Activated CD4-positive, alpha-beta memory T cell treated with anti-CD3 and anti-CD28 coated beads for 36 hours (primary cell): ENCODE results near the gene ALKBH7. TPM values are rescaled to one million over a fixed set of nuclear protein-coding genes. Genes with fewer than 3 reads are reported as not detected.
A peak's percentile ranks its signal among the peaks of the same experiment; 100 is the strongest.

Experiments
- CTCF ChIA-PET: fragments of 350-600 bp; sonication (Branson Sonifier 250); formaldehyde crosslinking; loops from one replicate; lab custom pipeline; 2021; ENCODE audit warnings: antibody characterized with exemption, inconsistent platforms; lab: Charles Lee
- POLR2A ChIA-PET: fragments of 350-600 bp; sonication (Branson Sonifier 250); formaldehyde crosslinking; loops from one replicate; lab custom pipeline; 2021; ENCODE audit warnings: antibody characterized with exemption; lab: Charles Lee
- DNase-seq: peaks from one replicate; pipeline ENCODE4 v3.0.0-alpha.2; 2020
- H3K27ac Mint-ChIP-seq: one replicate; pipeline ENCODE4 v1.8.0; 2021; ENCODE audit warnings: mixed read lengths
- H3K27me3 Mint-ChIP-seq: one replicate; pipeline ENCODE4 v1.8.0; 2021; ENCODE audit warnings: mixed read lengths
- H3K36me3 Mint-ChIP-seq: one replicate; pipeline ENCODE4 v1.8.0; 2021; ENCODE audit warnings: mixed read lengths
- H3K4me1 Mint-ChIP-seq: one replicate; pipeline ENCODE4 v1.8.0; 2021; ENCODE audit warnings: low read depth, mixed read lengths
- H3K4me3 Mint-ChIP-seq: one replicate; pipeline ENCODE4 v1.8.0; 2021; ENCODE audit warnings: mild to moderate bottlenecking, mixed read lengths
- H3K9me3 Mint-ChIP-seq: one replicate; pipeline ENCODE4 v1.8.0; 2021; ENCODE audit warnings: mixed read lengths
- intact Hi-C: fragments of 100-400 bp; cut with micrococcal nuclease; formaldehyde crosslinking; loops from one replicate; pipeline ENCODE4 v1.15.1; 2023
- total RNA-seq, 2 experiments: library from RNA; stranded (reverse); gene quantifications; one replicate each; pipeline ENCODE4 v1.2.3, GENCODE V29; 2021

ALKBH7 gene
- total RNA-seq, 2 experiments from 2014 or later: 57.6 to 58.5 TPM

DNA sequence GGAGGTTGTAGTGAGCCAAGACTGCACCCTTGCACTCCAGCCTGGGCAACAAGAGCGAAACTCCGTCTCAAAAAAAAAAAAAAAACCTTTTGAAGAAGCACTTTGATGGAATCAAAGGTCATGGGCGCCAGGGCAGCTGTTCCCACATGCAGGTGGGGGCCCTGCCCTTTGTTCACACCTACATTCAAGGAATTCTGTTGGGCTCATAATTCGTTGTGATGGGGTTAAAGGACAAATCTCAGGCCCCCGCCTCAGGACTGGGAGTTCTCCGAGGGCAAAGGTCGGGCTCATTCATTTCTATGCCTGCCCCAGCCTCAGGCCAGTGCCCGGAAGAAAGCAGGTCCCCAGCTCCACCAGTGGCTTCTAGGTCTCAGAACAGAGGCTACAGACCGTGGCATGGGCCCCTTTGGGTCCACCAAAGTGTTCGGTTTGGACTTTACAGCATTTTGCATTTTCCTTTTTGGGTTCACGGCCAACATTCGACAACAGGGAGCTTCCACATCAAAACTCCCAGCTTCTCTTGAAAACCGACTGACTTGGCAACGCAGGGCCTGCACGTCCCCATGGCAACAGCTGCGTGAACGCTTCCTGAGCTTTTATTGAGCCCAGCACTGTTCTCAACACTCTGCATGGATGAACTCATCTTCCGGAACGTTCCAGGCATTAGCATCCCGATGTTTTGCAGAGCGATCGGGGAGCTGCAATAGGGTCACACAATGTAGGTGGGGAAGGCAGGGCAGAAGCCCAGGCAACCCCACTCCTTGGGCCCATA lies 30.4 kb downstream of the ALKBH7 start:
- H3K27ac Mint-ChIP-seq: no peak overlapping the region
- H3K9me3 Mint-ChIP-seq: no peaks in the 10 kb centered on the region
- no peak overlapping the region for H3K4me3 Mint-ChIP-seq
- H3K4me1 Mint-ChIP-seq: no peaks in the 10 kb centered on the region
- H3K36me3 Mint-ChIP-seq: no peaks in the 10 kb centered on the region
- no peaks in the 10 kb centered on the region for H3K27me3 Mint-ChIP-seq
- no peak for DNase-seq
- intact Hi-C loops: no loop called here
- ChIA-PET POLR2A (interaction anchor here (0.6 kb wide), 1 partner anchor 286 kb away, joined by 3 read pairs; no protein-coding TSS in a partner anchor), CTCF (no interaction called here)

DNA sequence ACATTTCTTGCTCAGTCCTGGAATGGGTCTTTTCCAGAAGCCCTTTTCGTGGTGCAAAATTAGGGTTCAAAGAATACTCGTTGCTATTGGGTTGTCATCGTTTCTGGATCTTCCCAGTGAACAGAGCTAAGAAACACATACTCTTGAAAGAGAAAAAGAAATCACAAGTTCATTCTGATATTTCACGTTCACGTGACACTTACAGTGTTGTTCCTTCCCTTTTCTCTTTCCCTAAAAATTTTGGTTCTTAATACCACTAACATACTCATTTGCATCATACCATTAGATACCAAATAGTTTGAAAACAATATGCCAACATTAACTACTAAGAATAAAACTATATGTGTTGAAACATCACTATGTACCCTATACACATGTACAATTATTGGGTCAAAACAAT lies 33.8 kb downstream of the ALKBH7 start:
- H3K36me3 Mint-ChIP-seq: no peaks in the 10 kb centered on the region
- CTCF ChIA-PET: no interaction called here
- DNase-seq: no peak
- no peak overlapping the region for H3K27ac Mint-ChIP-seq
- POLR2A ChIA-PET: no interaction called here
- H3K9me3 Mint-ChIP-seq: no peaks in the 10 kb centered on the region
- H3K27me3 Mint-ChIP-seq: no peaks in the 10 kb centered on the region
- H3K4me3 Mint-ChIP-seq: no peak overlapping the region
- intact Hi-C loops: no loop called here
- H3K4me1 Mint-ChIP-seq: no peaks in the 10 kb centered on the region

DNA sequence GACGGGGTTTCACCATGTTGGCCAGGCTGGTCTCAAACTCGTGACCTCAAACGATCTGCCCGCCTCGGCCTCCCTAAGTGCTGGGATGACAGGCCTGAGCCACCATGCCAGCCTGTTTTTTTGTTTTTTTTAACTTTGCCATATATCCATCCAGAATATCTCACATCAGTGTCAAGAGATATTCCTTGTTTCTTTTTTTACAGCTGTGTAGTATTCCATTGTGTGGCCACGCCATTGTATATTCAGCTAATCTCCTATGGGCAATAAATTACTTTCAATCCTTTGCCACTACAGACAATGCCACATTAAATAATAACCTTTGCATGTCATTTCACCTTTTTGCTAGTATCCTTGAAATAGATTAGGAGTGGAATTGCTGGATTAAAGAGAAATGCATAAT lies 36.8 kb downstream of the ALKBH7 start:
- CTCF ChIA-PET: no interaction called here
- no peaks in the 10 kb centered on the region for H3K4me1 Mint-ChIP-seq
- H3K27me3 Mint-ChIP-seq: no peaks in the 10 kb centered on the region
- DNase-seq: no peak
- intact Hi-C loops: no loop called here
- H3K27ac Mint-ChIP-seq: no peak overlapping the region
- no peak overlapping the region for H3K4me3 Mint-ChIP-seq
- POLR2A ChIA-PET: no interaction called here
- peaks cover 8% of the 10 kb centered on the region for H3K36me3 Mint-ChIP-seq
- no peaks in the 10 kb centered on the region for H3K9me3 Mint-ChIP-seq

DNA sequence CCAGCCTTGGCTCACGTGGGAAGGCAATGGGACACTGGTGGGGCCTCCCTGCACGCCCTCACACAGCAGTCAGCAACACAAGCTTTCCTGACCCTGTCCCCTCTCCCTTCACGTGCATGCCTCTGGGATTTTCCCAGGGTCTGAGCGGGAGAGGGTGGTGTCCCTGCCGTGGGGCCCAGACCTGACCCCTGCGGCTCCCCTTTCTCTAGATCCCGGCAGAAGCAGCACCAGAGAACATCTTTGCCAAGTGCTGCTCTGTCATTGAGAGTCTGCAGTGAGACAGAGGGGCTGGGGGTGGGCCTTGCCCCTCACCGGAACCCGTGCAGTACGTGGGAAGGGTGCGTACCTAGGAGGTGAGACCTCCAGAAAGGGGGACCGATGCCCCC lies 39.5 kb downstream of the ALKBH7 start:
- intact Hi-C loops: no loop called here
- Mint-ChIP-seq H3K9me3 (no peaks in the 10 kb centered on the region), H3K27me3 (no peaks in the 10 kb centered on the region), H3K4me3 (no peak overlapping the region), H3K4me1 (no peaks in the 10 kb centered on the region), H3K27ac (no peak overlapping the region), H3K36me3 (peaks cover 26% of the 10 kb centered on the region)
- CTCF ChIA-PET: interaction anchor here (1.4 to 1.8 kb wide), 3 partner anchors 14 to 194 kb away, joined by 3 to 5 read pairs (median 3); no protein-coding TSS in a partner anchor
- POLR2A ChIA-PET: interaction anchor here (1.0 kb wide), 1 partner anchor 13 kb away, joined by 3 read pairs; the partner anchor contains the start of gene KHSRP
- DNase-seq: no peak

DNA sequence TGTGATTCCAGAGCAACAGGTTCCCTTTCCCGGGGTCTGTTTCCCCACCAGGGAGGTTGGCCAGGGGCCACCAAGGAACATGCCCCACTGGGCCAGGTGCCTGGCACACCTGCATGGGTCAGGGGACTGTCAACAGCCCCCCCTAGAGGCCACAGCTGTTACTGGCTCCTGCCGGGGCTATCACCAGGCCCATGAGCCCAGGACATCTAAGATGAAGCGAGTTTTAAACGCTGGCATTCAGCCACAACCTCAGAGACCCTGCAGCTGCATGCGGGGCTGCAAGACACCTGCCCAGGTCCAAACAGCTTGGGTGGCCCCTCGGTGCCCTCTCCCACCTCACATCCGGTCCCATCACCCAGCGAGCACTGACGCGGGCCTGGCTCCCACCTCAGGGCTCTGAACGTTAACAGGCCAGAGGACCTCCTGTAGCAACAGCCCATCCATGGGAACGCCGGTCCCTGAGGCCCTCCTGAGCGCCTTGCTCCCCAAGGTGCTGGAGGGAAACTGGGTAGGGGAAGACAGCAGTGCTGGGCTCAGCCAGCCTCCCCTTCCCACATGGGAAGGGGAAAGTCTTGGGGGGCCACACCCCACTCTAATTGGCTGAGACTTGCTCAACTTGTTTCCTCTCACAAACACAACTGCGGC lies 40.0 kb downstream of the ALKBH7 start:
- Mint-ChIP-seq H3K9me3 (no peaks in the 10 kb centered on the region), H3K27me3 (no peaks in the 10 kb centered on the region), H3K36me3 (peaks cover 29% of the 10 kb centered on the region), H3K27ac (no peak overlapping the region), H3K4me1 (no peaks in the 10 kb centered on the region), H3K4me3 (no peak overlapping the region)
- ChIA-PET CTCF (interaction anchor here (0.6 to 1.8 kb wide), 4 partner anchors 12 to 104 kb away, joined by 3 to 5 read pairs (median 3); partner anchors contain the start of gene KHSRP), POLR2A (interaction anchor here (1.0 kb wide), 1 partner anchor 12 kb away, joined by 3 read pairs; the partner anchor contains the start of gene KHSRP)
- intact Hi-C loops: no loop called here
- DNase-seq: peak; percentile 67

DNA sequence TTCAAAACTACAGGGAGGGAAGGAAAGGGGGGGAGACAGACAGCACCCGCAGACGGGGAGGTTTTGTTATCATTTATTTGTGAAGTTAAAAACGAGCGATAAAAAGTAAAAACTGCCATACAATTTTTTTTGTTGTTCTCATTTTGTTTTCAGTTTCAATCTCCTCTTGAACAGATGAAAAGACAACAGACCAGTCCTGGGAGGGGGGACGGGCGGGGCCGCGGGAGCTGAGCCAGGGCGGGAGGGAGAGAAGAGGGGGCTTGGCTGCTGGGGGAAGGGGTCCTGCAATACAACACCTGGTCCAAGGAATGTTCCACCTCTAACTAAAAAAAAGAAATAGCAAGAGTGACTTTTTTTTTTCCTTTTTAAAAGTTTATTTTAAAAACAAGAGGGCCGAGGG lies 40.7 kb downstream of the ALKBH7 start:
- Mint-ChIP-seq H3K9me3 (no peaks in the 10 kb centered on the region), H3K4me1 (no peaks in the 10 kb centered on the region), H3K4me3 (no peak overlapping the region), H3K27ac (no peak overlapping the region), H3K27me3 (no peaks in the 10 kb centered on the region), H3K36me3 (peaks cover 31% of the 10 kb centered on the region)
- no peak for DNase-seq
- intact Hi-C loops: no loop called here
- ChIA-PET CTCF (interaction anchor here (1.4 kb wide), 1 partner anchor 103 kb away, joined by 3 read pairs; no protein-coding TSS in a partner anchor), POLR2A (no interaction called here)

DNA sequence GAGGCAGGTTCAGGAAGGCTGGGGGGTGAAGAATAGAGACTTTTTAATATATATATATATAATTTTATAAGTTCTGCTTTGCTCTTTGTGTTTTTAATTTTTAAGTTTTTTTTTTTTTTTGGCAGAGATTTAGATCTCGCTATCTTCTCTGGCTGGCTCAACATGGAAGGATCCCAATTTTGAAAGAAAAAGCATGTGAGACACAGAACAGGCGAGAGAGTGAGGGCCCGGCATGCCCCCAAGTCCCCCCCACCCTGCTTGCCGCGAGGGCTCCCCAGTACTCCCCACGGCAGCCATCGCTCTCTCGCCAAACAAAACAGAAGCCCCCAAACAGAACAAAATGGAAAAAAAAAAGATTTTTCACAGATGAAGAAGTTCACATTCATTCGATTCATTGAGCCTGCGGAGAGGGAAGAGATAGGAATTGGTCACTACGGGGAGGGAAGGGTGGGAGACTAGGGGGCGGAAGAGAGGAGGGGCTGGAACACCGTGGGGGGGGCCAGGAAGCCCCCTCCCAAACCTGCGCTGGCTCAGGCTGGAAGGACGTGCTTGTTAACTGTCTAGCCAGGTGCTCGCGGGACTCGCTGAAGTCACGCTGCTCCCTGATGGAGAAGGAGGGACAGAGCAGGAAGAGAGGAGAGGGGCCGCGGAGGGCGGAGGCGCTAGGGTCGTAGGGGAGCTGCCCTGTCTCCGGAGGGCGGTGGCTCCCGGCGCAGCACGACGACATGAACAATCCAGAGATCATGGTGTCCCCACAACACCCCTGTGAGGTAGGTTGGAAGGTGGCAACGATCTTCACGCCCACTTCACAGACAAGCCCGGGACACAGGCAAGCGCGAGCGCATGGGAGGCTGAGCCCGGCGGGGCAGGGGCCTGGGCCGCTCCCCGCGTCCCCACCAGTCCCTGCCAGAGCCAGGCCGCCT lies 41.4 kb downstream of the ALKBH7 start:
- Mint-ChIP-seq H3K9me3 (no peaks in the 10 kb centered on the region), H3K4me1 (no peaks in the 10 kb centered on the region), H3K4me3 (no peak overlapping the region), H3K36me3 (peaks cover 38% of the 10 kb centered on the region), H3K27me3 (no peaks in the 10 kb centered on the region), H3K27ac (no peak overlapping the region)
- DNase-seq: no peak
- ChIA-PET CTCF (no interaction called here), POLR2A (no interaction called here)
- intact Hi-C loops: no loop called here

DNA sequence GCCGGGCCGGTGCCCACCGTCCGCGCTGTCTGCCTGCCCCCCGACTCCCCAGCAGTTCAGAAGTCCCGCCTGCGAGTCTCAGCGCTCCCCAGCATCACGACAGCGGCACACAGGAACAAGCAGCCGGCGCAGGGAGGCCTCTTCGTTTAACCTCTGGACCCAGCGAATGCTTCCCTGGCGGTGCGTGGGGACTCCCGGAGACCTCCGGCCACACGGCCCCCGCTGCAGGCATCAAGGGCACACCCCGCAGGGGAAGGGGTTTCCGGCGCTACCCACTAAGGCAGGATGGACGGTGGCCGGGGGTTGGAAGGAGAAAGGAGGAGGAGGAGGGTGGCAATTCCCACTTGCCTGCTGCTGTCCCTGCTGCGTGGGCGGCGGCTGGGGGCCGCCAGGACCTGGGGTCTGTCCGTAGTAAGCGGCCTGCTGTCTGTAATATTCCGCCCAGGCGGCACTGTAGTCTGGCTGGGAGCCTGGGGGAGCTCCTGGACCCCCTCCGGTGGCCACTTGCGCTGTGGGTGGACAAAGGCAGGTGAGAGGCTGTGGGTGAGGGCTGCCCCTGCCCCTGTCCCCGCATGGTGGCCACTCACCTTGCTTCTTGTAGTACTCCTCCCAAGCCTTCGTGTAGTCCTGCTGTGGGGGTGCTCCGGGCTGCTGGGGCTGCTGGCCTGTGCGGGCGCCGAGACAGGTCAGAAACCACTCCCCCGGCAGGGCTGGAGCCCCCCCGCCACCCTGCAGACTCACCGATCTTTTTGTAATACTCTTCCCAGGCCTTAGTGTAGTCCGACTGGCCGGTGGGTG lies 42.4 kb downstream of the ALKBH7 start:
- intact Hi-C loops: no loop called here
- ChIA-PET CTCF (no interaction called here), POLR2A (no interaction called here)
- Mint-ChIP-seq H3K27me3 (no peaks in the 10 kb centered on the region), H3K4me3 (no peak overlapping the region), H3K9me3 (no peaks in the 10 kb centered on the region), H3K27ac (no peak overlapping the region), H3K4me1 (no peaks in the 10 kb centered on the region), H3K36me3 (peaks cover 48% of the 10 kb centered on the region)
- no peak for DNase-seq

DNA sequence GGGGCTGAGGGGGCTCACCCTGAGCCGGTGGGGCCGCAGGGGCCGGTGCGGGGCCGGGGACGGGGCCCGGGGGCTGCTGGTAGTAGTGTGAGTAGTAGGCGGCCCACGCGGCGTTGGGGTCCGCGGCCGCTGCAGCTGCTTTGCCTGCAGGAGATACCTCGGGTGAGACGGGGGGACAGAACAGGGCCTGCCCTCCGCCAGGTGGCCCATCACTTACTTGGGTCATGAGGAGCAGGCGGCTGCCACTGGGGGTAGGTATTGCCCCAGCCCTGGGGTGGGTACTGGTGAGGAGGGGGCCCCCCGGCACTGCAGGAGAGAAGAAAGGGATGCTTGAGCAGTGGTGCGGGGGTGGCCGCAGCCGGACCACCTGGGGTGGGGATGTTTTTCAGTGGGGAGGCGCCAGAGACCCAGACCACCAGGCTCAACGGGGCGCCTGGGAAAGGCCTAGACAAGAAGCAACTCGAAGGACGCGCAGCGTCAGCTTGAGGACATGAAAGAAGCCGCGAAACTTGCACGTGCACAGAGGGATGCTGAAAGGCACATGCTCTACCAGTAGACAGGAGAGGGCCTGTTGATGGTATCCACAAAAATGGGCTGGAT lies 43.1 kb downstream of the ALKBH7 start:
- no peaks in the 10 kb centered on the region for H3K27me3 Mint-ChIP-seq
- no peaks in the 10 kb centered on the region for H3K9me3 Mint-ChIP-seq
- DNase-seq: no peak
- H3K4me3 Mint-ChIP-seq: no peak overlapping the region
- ChIA-PET POLR2A (no interaction called here), CTCF (no interaction called here)
- no peak overlapping the region for H3K27ac Mint-ChIP-seq
- H3K36me3 Mint-ChIP-seq: peaks cover 53% of the 10 kb centered on the region
- H3K4me1 Mint-ChIP-seq: peaks cover under 1% of the 10 kb centered on the region
- intact Hi-C loops: no loop called here

DNA sequence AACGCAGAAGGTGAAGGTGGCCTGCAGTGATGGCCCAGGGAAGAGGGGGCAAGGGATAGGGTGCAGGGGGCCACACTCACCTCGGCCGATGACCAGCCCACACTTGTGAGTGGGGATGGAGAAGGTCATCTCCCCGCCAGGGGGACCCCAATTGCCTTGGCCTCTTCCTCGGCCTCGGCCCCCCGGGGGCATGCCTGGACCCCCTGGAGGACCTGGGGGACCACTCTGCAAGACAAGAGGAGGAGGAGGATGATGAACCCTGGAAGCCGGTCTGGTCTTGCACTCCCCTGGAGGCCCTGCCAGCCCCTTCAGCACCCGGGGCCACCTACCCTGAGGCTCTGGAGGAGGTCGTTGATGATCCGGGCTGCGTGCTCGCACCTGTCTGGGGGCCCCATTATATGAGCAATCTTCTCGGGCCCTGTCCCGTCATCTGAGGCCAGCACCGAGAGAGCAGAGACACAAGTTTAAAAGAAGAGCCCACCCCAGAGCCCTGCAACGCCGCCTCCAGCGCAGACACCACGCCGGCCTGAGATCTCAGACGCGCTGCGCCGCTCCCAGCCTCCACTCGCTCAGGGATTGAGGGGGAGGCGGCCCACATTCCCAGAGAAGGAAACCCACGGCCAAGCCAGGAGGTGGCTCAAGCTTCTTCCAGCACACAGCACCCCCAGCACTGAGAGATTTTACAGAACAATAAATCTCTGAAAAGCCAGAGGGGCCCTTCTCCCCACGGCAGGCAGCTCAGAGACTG lies 44.2 kb downstream of the ALKBH7 start:
- H3K27me3 Mint-ChIP-seq: no peaks in the 10 kb centered on the region
- intact Hi-C loops: no loop called here
- no peak overlapping the region for H3K4me3 Mint-ChIP-seq
- no peak for DNase-seq
- no peak overlapping the region for H3K27ac Mint-ChIP-seq
- no peaks in the 10 kb centered on the region for H3K9me3 Mint-ChIP-seq
- peaks cover 61% of the 10 kb centered on the region for H3K36me3 Mint-ChIP-seq
- peaks cover 9% of the 10 kb centered on the region for H3K4me1 Mint-ChIP-seq
- CTCF ChIA-PET: no interaction called here
- POLR2A ChIA-PET: no interaction called here
